Thyroid gland (tissue), 4 donors: Measurements from ENCODE around the gene MCM3AP.

Experiments
- CTCF ChIP-seq, 6 experiments: fragments of 200-600 bp in 3 of 6; fragments of 450-650 bp in 3 of 6; sonication (generic) in 3 of 6; IDR thresholded peaks; one replicate each; pipeline ENCODE4 v1.5.1; 2016 to 2019; ENCODE audit warnings: antibody characterized with exemption in 6 of 6, mild to moderate bottlenecking in 2 of 6, inconsistent platforms in 1 of 6, moderate library complexity in 1 of 6
- POLR2A ChIP-seq, 2 donors: fragments of 450-650 bp; IDR thresholded peaks; one replicate each; pipeline ENCODE4 v1.6.1; 2017; ENCODE audit warnings: antibody characterized with exemption in 2 of 2, mild to moderate bottlenecking in 2 of 2, moderate library complexity in 1 of 2

- TF ChIP-seq CTCF (IDR thresholded peaks at IDR 0.05) (no peak), POLR2A (IDR thresholded peaks at IDR 0.05) (no peak)
Measured at GRCh38 chr21:46190491-46191131, 94.8 kb downstream of the MCM3AP start.
